Duodenal mucosa (tissue), 2 donors: ENCODE results near the gene ERI2.

ENCODE experiments used
- H3K27ac ChIP-seq: one replicate; pipeline ENCODE4 v1.7.0; 2013; ENCODE audit warnings: low read depth, low read length
- H3K27me3 ChIP-seq, 2 donors: one replicate each; pipeline ENCODE4 v1.7.0; 2013; ENCODE audit warnings: low read length in 2 of 2, control low read depth in 1 of 2; ENCODE audit not compliant: insufficient read depth in 2 of 2, control insufficient read depth in 1 of 2
- H3K36me3 ChIP-seq, 2 donors: one replicate each; pipeline ENCODE4 v1.7.0; 2013; ENCODE audit warnings: low read length in 2 of 2, control low read depth in 1 of 2; ENCODE audit not compliant: insufficient read depth in 2 of 2, control insufficient read depth in 1 of 2
- H3K4me1 ChIP-seq, 2 donors: one replicate each; pipeline ENCODE4 v1.7.0; 2013; ENCODE audit warnings: low read length in 2 of 2, control low read depth in 1 of 2; ENCODE audit not compliant: insufficient read depth in 2 of 2, control insufficient read depth in 1 of 2
- H3K4me3 ChIP-seq, 2 donors: one replicate each; pipeline ENCODE4 v1.7.0; 2013; ENCODE audit warnings: low read length in 2 of 2, low read depth in 1 of 2
- H3K9ac ChIP-seq, 2 donors: one replicate each; pipeline ENCODE4 v1.7.0; 2013; ENCODE audit warnings: low read length in 2 of 2, low read depth in 1 of 2
- H3K9me3 ChIP-seq, 2 donors: one replicate each; pipeline ENCODE4 v1.7.0; 2013; ENCODE audit warnings: low read length in 2 of 2, control low read depth in 1 of 2; ENCODE audit not compliant: control insufficient read depth in 1 of 2

Gene ERI2

GRCh38 chr16:20846030-20846429 lies 39.8 kb upstream of the ERI2 start:
- no peak overlapping the region for H3K4me3 ChIP-seq
- no peaks in the 10 kb centered on the region for H3K4me1 ChIP-seq
- no peaks in the 10 kb centered on the region for H3K9me3 ChIP-seq
- no peak overlapping the region for H3K9ac ChIP-seq
- H3K27ac ChIP-seq: no peak overlapping the region
- no peaks in the 10 kb centered on the region for H3K27me3 ChIP-seq
- peaks cover 0 to 14% of the 10 kb centered on the region in 2 donors for H3K36me3 ChIP-seq

- Histone ChIP-seq H3K4me3 (no peak overlapping the region), H3K27me3 (no peaks in the 10 kb centered on the region), H3K36me3 (peaks cover 0 to 14% of the 10 kb centered on the region in 2 donors), H3K27ac (no peak overlapping the region), H3K9me3 (no peaks in the 10 kb centered on the region), H3K9ac (no peak overlapping the region), H3K4me1 (no peaks in the 10 kb centered on the region)
Observed at GRCh38 chr16:20844588-20844987, 38.3 kb upstream of the ERI2 start.

GRCh38 chr16:20844054-20844453 lies 37.8 kb upstream of the ERI2 start:
- H3K9ac ChIP-seq: no peak overlapping the region
- H3K27me3 ChIP-seq: no peaks in the 10 kb centered on the region
- H3K27ac ChIP-seq: no peak overlapping the region

GRCh38 chr16:20839504-20839903 lies 33.2 kb upstream of the ERI2 start:
- Histone ChIP-seq H3K4me1 (no peaks in the 10 kb centered on the region), H3K9ac (no peak overlapping the region), H3K27ac (no peak overlapping the region), H3K27me3 (no peaks in the 10 kb centered on the region), H3K4me3 (no peak overlapping the region), H3K36me3 (peaks cover 5% of the 10 kb centered on the region in 2 donors), H3K9me3 (no peaks in the 10 kb centered on the region)

More at GRCh38 chr16:20844054-20844453, 37.8 kb upstream of the ERI2 start:
- Histone ChIP-seq H3K9me3 (no peaks in the 10 kb centered on the region), H3K4me1 (no peaks in the 10 kb centered on the region), H3K36me3 (peaks cover 0 to 14% of the 10 kb centered on the region in 2 donors), H3K4me3 (no peak overlapping the region)

GRCh38 chr16:20838240-20838639 lies 32.0 kb upstream of the ERI2 start:
- Histone ChIP-seq H3K9ac (no peak overlapping the region), H3K9me3 (no peaks in the 10 kb centered on the region), H3K4me1 (no peaks in the 10 kb centered on the region), H3K36me3 (peaks cover 5 to 11% of the 10 kb centered on the region in 2 donors), H3K4me3 (no peak overlapping the region), H3K27ac (no peak overlapping the region), H3K27me3 (no peaks in the 10 kb centered on the region)

GRCh38 chr16:20833086-20833485 lies 26.8 kb upstream of the ERI2 start:
- no peaks in the 10 kb centered on the region for H3K4me1 ChIP-seq

GRCh38 chr16:20830372-20830771 lies 24.1 kb upstream of the ERI2 start:
- Histone ChIP-seq H3K27me3 (no peaks in the 10 kb centered on the region), H3K4me1 (peaks cover 0 to 4% of the 10 kb centered on the region in 2 donors), H3K9ac (no peak overlapping the region), H3K36me3 (peaks cover 4 to 26% of the 10 kb centered on the region in 2 donors), H3K27ac (no peak overlapping the region), H3K9me3 (no peaks in the 10 kb centered on the region), H3K4me3 (no peak overlapping the region)

More at GRCh38 chr16:20833086-20833485, 26.8 kb upstream of the ERI2 start:
- Histone ChIP-seq H3K9ac (no peak overlapping the region), H3K27ac (no peak overlapping the region), H3K9me3 (no peaks in the 10 kb centered on the region), H3K36me3 (peaks cover 9 to 18% of the 10 kb centered on the region in 2 donors), H3K4me3 (no peak overlapping the region), H3K27me3 (no peaks in the 10 kb centered on the region)

GRCh38 chr16:20829536-20829935 lies 23.3 kb upstream of the ERI2 start:
- peaks cover 4 to 25% of the 10 kb centered on the region in 2 donors for H3K36me3 ChIP-seq
- H3K9ac ChIP-seq: no peak overlapping the region
- no peaks in the 10 kb centered on the region for H3K9me3 ChIP-seq
- peaks cover 0 to 4% of the 10 kb centered on the region in 2 donors for H3K4me1 ChIP-seq
- no peak overlapping the region for H3K4me3 ChIP-seq
- no peaks in the 10 kb centered on the region for H3K27me3 ChIP-seq
- no peak overlapping the region for H3K27ac ChIP-seq

GRCh38 chr16:20826039-20826566 lies 19.8 kb upstream of the ERI2 start:
- Histone ChIP-seq H3K27ac (no peak overlapping the region), H3K36me3 (peaks cover 4 to 18% of the 10 kb centered on the region in 2 donors), H3K27me3 (no peaks in the 10 kb centered on the region)

GRCh38 chr16:20822521-20823325 lies 16.5 kb upstream of the ERI2 start:
- H3K36me3 ChIP-seq: peaks cover 0 to 10% of the 10 kb centered on the region in 2 donors
- H3K9me3 ChIP-seq: no peaks in the 10 kb centered on the region
- H3K4me1 ChIP-seq: peaks cover 0 to 4% of the 10 kb centered on the region in 2 donors
- H3K27ac ChIP-seq: no peak overlapping the region
- H3K27me3 ChIP-seq: no peaks in the 10 kb centered on the region
- no peak overlapping the region for H3K4me3 ChIP-seq
- no peak overlapping the region for H3K9ac ChIP-seq

More at GRCh38 chr16:20826039-20826566, 19.8 kb upstream of the ERI2 start:
- H3K4me3 ChIP-seq: no peak overlapping the region
- H3K4me1 ChIP-seq: peaks cover 0 to 4% of the 10 kb centered on the region in 2 donors
- no peak overlapping the region for H3K9ac ChIP-seq
- H3K9me3 ChIP-seq: no peaks in the 10 kb centered on the region
